NT2/D1 (cell line): Measurements from ENCODE around the gene RASD1.

Experiments used
- DNase-seq: peaks from one replicate; pipeline ENCODE4 v3.0.0-alpha.2; 2011; ENCODE audit warnings: low read depth, low spot score
- H3K27me3 ChIP-seq: 2 replicates; pipeline ENCODE4 v1.6.0; 2011; ENCODE audit warnings: mild to moderate bottlenecking; ENCODE audit not compliant: insufficient read length, insufficient read depth
- H3K36me3 ChIP-seq: 2 replicates; pipeline ENCODE4 v1.6.1; 2011; ENCODE audit warnings: mild to moderate bottlenecking, low read length, mixed read lengths; ENCODE audit not compliant: insufficient read depth, insufficient read length
- H3K4me1 ChIP-seq: 2 replicates; pipeline ENCODE4 v1.5.1; 2011; ENCODE audit not compliant: insufficient read depth, insufficient read length
- H3K4me3 ChIP-seq: 2 replicates; pipeline ENCODE4 v1.5.1; 2011; ENCODE audit warnings: low read depth; ENCODE audit not compliant: insufficient read length
- H3K9ac ChIP-seq: 2 replicates; pipeline ENCODE4 v1.6.0; 2011; ENCODE audit warnings: low read depth; ENCODE audit not compliant: insufficient read length
- H3K9me3 ChIP-seq: 2 replicates; pipeline ENCODE4 v1.5.1; 2011; ENCODE audit warnings: mild to moderate bottlenecking, low read length; ENCODE audit not compliant: insufficient read depth
- SUZ12 ChIP-seq: IDR thresholded peaks from 2 replicates; pipeline ENCODE4 v1.6.1; 2011; ENCODE audit not compliant: insufficient read length, insufficient read depth; ENCODE audit errors: extremely low read depth
- YY1 ChIP-seq: IDR thresholded peaks from 2 replicates; pipeline ENCODE4 v1.6.1; 2011; ENCODE audit not compliant: insufficient read length, insufficient read depth
- ZNF274 ChIP-seq: IDR thresholded peaks from 2 replicates; pipeline ENCODE4 v1.6.1; 2011; ENCODE audit warnings: mild to moderate bottlenecking, low read depth, low read length

The RASD1 gene

DNA sequence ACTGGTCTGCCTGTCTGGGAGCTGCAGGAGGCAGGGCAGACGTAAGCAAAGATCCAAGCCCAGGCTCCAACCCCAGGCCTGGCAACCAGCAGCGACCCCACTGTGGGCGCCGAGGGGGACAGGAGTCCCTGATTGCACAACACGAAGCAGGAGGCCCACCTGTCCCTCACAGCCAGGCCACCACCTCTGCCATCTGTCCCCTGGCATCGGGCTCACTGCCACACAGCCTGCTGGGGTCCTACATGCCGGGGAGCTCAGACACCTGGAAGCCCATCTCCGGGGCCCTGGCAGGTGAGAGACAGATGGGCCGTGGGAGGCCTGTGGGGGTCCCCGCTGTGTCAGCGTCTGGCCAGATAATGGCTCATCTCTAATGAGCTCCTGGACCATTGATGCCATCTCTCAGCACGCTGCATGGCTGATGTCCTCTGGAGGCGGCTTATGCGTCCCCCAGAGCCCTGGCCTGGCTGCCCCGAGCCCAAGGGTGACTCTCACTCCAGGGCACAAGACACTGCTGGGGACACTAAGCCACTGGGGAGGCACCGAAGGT lies 11.3 kb upstream of the RASD1 start:
- Histone ChIP-seq H3K9ac (no peak overlapping the region), H3K27me3 (no peaks in the 10 kb centered on the region), H3K4me3 (no peak overlapping the region), H3K36me3 (no peaks in the 10 kb centered on the region), H3K4me1 (peaks cover 15% of the 10 kb centered on the region), H3K9me3 (no peaks in the 10 kb centered on the region)
- DNase-seq, result no peak
- no peak for TF ChIP-seq ZNF274
- TF ChIP-seq SUZ12, result no peak
- no peak for TF ChIP-seq YY1

DNA sequence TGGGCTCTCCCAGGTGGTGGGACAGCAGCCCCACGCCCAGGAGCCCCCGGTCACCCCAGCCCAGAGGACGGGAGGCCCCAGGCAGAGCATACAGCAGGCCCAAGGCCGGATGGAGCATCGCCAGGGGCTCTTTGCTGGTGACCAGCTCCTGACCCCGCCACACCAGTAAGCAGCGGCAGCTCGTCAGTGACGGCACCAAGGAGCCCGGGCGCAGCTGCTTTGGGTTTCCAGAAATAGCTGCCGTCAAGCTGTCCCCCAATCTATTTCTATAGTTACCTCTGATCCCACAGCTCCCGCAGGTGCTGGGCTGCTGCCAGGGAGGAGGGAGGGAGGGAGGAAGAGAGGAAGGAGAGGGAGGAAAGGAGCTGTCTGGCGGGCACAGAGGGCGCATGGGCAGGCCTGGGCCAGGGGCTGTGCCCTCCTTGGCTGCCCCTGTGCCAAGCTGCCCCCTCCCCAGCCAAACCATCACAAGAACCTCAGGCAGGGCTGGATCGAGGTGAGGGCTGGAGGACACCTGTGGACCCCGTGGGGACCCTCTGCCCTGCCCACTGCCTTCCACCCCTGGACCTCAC lies 10.8 kb upstream of the RASD1 start:
- no peak for DNase-seq
- no peak for TF ChIP-seq ZNF274
- no peak for TF ChIP-seq YY1
- TF ChIP-seq SUZ12, result no peak
- H3K36me3 ChIP-seq, result no peaks in the 10 kb centered on the region

DNA sequence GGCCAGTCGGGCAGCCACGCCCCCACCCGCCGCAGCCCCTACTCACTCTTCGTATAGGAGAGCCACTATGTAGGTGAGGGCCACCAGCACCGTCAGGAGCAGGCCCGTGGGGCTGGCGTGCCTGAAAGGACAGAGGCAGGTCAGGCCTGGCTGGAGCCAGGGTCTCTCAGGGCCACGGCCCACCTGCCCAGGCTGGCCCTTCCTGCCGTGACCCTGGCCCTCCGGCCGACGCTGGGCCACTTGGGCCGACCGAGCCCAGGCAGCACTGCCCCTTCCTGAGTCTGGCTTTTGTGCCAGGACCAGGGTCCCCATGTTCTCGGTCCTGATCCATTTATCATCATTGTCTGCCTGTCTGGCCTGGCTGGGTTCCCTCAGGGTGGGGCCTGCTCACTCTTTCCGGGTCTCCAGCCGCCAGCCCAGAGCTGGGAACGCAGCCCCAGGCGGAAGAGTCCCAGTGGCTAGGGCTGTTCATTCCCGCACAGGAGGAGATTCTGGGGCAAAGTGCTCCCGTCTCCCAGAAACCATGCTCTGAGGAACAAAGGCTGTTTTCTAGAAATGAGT lies 10.1 kb upstream of the RASD1 start:
- Histone ChIP-seq H3K9me3 (no peaks in the 10 kb centered on the region), H3K36me3 (no peaks in the 10 kb centered on the region), H3K4me1 (peaks cover 12% of the 10 kb centered on the region), H3K27me3 (no peaks in the 10 kb centered on the region), H3K4me3 (no peak overlapping the region), H3K9ac (no peak overlapping the region)
- DNase-seq, result no peak
- no peak for TF ChIP-seq YY1
- TF ChIP-seq ZNF274, result no peak
- no peak for TF ChIP-seq SUZ12

More for the DNA sequence above, 10.8 kb upstream of the RASD1 start:
- Histone ChIP-seq H3K27me3 (no peaks in the 10 kb centered on the region), H3K9me3 (no peaks in the 10 kb centered on the region), H3K4me3 (no peak overlapping the region), H3K4me1 (peaks cover 15% of the 10 kb centered on the region), H3K9ac (no peak overlapping the region)

DNA sequence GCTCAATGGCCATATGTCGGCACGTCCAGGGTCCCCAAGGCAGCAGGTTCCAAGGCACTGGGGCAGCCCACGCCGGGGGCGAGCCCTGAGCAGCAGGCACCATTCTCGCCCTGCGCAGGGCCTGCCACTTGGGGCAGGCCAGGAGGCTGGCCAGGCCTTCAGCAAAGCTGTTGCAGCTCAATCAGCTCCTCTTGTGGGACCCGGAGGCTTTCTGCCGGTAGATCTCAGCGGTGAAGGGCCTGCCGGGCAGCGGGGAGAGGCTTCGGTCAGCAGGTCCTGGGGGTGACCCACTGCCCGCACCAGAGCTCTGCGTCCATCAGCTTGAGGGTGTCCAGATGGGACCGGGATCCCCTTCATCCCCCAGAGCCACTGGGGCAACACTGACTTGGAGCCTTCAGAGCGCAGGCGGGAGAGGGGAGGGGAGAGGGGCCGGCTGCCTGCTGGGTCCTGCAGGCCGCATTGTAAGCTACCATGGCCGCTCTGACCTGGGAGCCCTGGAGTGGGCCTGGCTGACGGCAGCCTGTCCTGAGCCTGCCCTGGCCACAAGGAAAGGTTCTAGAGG lies 9.5 kb upstream of the RASD1 start:
- no peak overlapping the region for H3K4me3 ChIP-seq
- H3K4me1 ChIP-seq, result peaks cover 10% of the 10 kb centered on the region
- TF ChIP-seq YY1, result no peak
- H3K9me3 ChIP-seq, result no peaks in the 10 kb centered on the region
- H3K36me3 ChIP-seq, result no peaks in the 10 kb centered on the region
- H3K27me3 ChIP-seq, result no peaks in the 10 kb centered on the region
- no peak overlapping the region for H3K9ac ChIP-seq
- no peak for DNase-seq

GRCh38 chr17:17505151-17505550 lies 9.0 kb upstream of the RASD1 start:
- Histone ChIP-seq H3K36me3 (no peaks in the 10 kb centered on the region), H3K9me3 (no peaks in the 10 kb centered on the region), H3K4me1 (peaks cover 10% of the 10 kb centered on the region), H3K9ac (no peak overlapping the region), H3K27me3 (no peaks in the 10 kb centered on the region), H3K4me3 (no peak overlapping the region)
- no peak for TF ChIP-seq SUZ12
- TF ChIP-seq YY1, result no peak
- no peak for TF ChIP-seq ZNF274
- DNase-seq, result no peak

GRCh38 chr17:17504341-17505140 lies 8.3 kb upstream of the RASD1 start:
- H3K9ac ChIP-seq, result no peak overlapping the region
- H3K9me3 ChIP-seq, result no peaks in the 10 kb centered on the region
- no peaks in the 10 kb centered on the region for H3K36me3 ChIP-seq
- peaks cover 7% of the 10 kb centered on the region for H3K4me1 ChIP-seq
- H3K27me3 ChIP-seq, result no peaks in the 10 kb centered on the region
- no peak for TF ChIP-seq YY1
- no peak overlapping the region for H3K4me3 ChIP-seq
- DNase-seq, result no peak

- H3K4me1 ChIP-seq, result peaks cover 7% of the 10 kb centered on the region
- no peak overlapping the region for H3K9ac ChIP-seq
- H3K36me3 ChIP-seq, result no peaks in the 10 kb centered on the region
- no peaks in the 10 kb centered on the region for H3K9me3 ChIP-seq
- no peak overlapping the region for H3K4me3 ChIP-seq
- H3K27me3 ChIP-seq, result no peaks in the 10 kb centered on the region
- TF ChIP-seq SUZ12 (no peak), YY1 (no peak), ZNF274 (no peak)
- no peak for DNase-seq
Measured at GRCh38 chr17:17503566-17504130, 7.5 kb upstream of the RASD1 start.
